HepG2 (cell line): ENCODE measurements around the gene NEDD4L. TPM values are rescaled to one million over a fixed set of nuclear protein-coding genes. Genes with fewer than 3 reads are reported as not detected.
A peak's percentile ranks its signal among the peaks of the same experiment; 100 is the strongest.

Experiments used
- ADNP ChIP-seq: sonication (generic); formaldehyde crosslinking; IDR thresholded peaks from 2 replicates; pipeline ENCODE4 v1.4.0; 2020; ENCODE audit warnings: missing genetic modification reagents
- KLF6 ChIP-seq: IDR thresholded peaks from 2 replicates; pipeline ENCODE4 v1.8.0; 2016; ENCODE audit warnings: missing biosample characterization, missing genetic modification reagents
- MZF1 ChIP-seq: sonication (generic); formaldehyde crosslinking; IDR thresholded peaks from 2 replicates; pipeline ENCODE4 v1.8.1; 2023; ENCODE audit warnings: mild to moderate bottlenecking, missing genetic modification reagents, borderline replicate concordance
- POGZ ChIP-seq: sonication (generic); formaldehyde crosslinking; IDR thresholded peaks from 2 replicates; pipeline ENCODE4 v1.4.0; 2020; ENCODE audit warnings: mild to moderate bottlenecking, missing genetic modification reagents
- RELA ChIP-seq: sonication (generic); formaldehyde crosslinking; IDR thresholded peaks from 2 replicates; pipeline ENCODE4 v1.4.0; 2020; ENCODE audit warnings: missing genetic modification reagents
- STAT5B ChIP-seq: sonication (generic); formaldehyde crosslinking; IDR thresholded peaks from 2 replicates; pipeline ENCODE4 v1.4.0; 2020; ENCODE audit warnings: missing genetic modification reagents
- ZC3H13 ChIP-seq: sonication (generic); formaldehyde crosslinking; IDR thresholded peaks from 2 replicates; pipeline ENCODE4 v1.8.1; 2023; ENCODE audit warnings: mild to moderate bottlenecking, missing genetic modification reagents, moderate library complexity
- ZMYM2 ChIP-seq: sonication (generic); formaldehyde crosslinking; IDR thresholded peaks from 2 replicates; pipeline ENCODE4 v1.8.0; 2022; ENCODE audit warnings: mild to moderate bottlenecking, missing genetic modification reagents
- ZNF101 ChIP-seq: sonication (generic); formaldehyde crosslinking; IDR thresholded peaks from 2 replicates; pipeline ENCODE4 v1.4.0; 2020; ENCODE audit warnings: mild to moderate bottlenecking, low read depth, missing genetic modification reagents, borderline replicate concordance
- ZNF121 ChIP-seq: sonication (generic); formaldehyde crosslinking; IDR thresholded peaks from 2 replicates; pipeline ENCODE4 v1.5.0; 2020; ENCODE audit warnings: mild to moderate bottlenecking, missing genetic modification reagents
- ZNF224 ChIP-seq: sonication (generic); formaldehyde crosslinking; IDR thresholded peaks from 2 replicates; pipeline ENCODE4 v1.5.0; 2020; ENCODE audit warnings: mild to moderate bottlenecking, missing genetic modification reagents
- polyA plus RNA-seq, 8 experiments: library from polyadenylated mRNA; depleted of rRNA in 3 of 8; stranded (reverse) in 7 of 8; unstranded in 1 of 8; fragments of >200 nt; fragmentation: Illumina TruSeq in 4 of 8; extraction: Trizol in 4 of 8; gene quantifications; 2 replicates each; pipeline versions ENCODE4 v1.2.1 to v1.2.3, GENCODE V29; 2011 to 2016; ENCODE audit warnings: low read depth in 4 of 8, missing spikeins in 1 of 8, mixed read lengths in 1 of 8; ENCODE audit not compliant: insufficient read depth in 1 of 8
- total RNA-seq, 5 experiments: library from RNA; depleted of rRNA; stranded (reverse); fragments of >200 nt; fragmentation: Illumina TruSeq; extraction: Trizol; gene quantifications; 2 replicates each; pipeline ENCODE4 v1.2.3, GENCODE V29; 2016; ENCODE audit warnings: low read depth in 1 of 5
- TF ChIP-seq, protein P1 (sequence below): sonication (generic); formaldehyde crosslinking; IDR thresholded peaks from 2 replicates; pipeline ENCODE4 v1.4.0; 2020; ENCODE audit warnings: missing genetic modification reagents, borderline replicate concordance
- TF ChIP-seq, protein P2 (sequence below): IDR thresholded peaks from 2 replicates; pipeline ENCODE4 v1.6.1; 2012; ENCODE audit warnings: inconsistent platforms
- TF ChIP-seq, protein P3 (sequence below): sonication (generic); formaldehyde crosslinking; IDR thresholded peaks from 2 replicates; pipeline ENCODE4 v1.4.0; 2020; ENCODE audit warnings: missing genetic modification reagents, borderline replicate concordance
- TF ChIP-seq, protein P4 (sequence below): sonication (generic); formaldehyde crosslinking; IDR thresholded peaks from 2 replicates; pipeline ENCODE4 v1.4.0; 2020; ENCODE audit warnings: mild to moderate bottlenecking, missing genetic modification reagents
- TF ChIP-seq, protein P5 (sequence below): sonication (generic); formaldehyde crosslinking; IDR thresholded peaks from 2 replicates; pipeline ENCODE4 v1.8.0; 2022; ENCODE audit warnings: missing genetic modification reagents, low read depth, mild to moderate bottlenecking, borderline replicate concordance
- TF ChIP-seq, protein P6 (sequence below): sonication (generic); formaldehyde crosslinking; conservative IDR thresholded peaks from 2 replicates; pipeline ENCODE4 v1.8.0; 2022; ENCODE audit warnings: mild to moderate bottlenecking, moderate library complexity, missing genetic modification reagents
- TF ChIP-seq, protein P7 (sequence below): sonication (generic); formaldehyde crosslinking; IDR thresholded peaks from 2 replicates; pipeline ENCODE4 v1.5.0; 2020; ENCODE audit warnings: missing genetic modification reagents, mild to moderate bottlenecking, borderline replicate concordance

NEDD4L gene
- total and polyA plus RNA-seq, 2 of the 13 experiments (the other 11 are each of a cell fraction or from before 2014, with no cell fraction given): 168 to 390 TPM

DNA sequence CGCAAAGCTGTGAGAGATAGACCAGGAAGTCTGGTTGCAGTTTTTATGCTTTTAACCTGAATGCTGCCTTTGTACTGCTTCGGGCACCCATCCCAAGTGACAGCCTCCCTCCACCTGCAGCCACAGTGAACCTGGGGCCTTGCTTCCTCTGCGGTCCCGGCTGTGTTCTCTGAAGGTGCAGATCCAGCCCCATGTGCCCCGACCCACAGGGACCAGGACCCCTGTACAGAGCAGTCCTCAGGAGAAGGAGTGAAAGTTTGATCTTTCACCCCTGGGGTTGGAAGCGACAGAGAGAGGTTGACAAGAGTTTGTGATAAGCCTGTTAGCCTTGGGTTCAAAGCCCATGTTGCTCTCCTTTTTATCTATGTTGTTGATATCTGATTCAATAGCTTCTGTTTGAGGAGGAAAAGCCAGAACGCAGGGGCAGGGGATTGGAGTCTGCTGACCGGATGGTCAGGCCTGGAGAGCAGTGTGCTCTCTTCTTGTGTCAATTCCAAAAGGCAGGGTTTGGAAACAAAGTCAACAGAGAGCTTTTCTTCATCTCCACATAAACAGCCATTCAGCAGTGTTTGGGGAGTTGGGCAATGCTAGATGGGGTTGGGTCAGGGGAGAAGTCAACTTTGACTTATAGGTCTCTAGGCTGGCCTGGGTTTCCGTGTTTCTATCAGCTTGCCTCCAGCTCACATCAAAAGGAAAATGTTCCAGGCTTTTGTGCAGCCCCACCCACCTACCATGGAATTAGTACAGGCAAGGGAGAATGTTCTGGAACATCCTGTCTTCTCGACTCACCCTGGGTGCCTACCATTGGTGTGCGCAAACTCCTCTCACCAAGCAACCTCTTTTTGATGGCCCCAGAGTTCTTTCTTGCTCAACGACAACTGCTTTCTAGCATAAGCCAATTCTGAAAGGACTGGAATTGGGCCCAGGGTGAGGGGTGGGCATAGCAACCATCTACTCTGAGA is 369.9 kb downstream of the NEDD4L start (continued):
- TF ChIP-seq, protein P1, sequence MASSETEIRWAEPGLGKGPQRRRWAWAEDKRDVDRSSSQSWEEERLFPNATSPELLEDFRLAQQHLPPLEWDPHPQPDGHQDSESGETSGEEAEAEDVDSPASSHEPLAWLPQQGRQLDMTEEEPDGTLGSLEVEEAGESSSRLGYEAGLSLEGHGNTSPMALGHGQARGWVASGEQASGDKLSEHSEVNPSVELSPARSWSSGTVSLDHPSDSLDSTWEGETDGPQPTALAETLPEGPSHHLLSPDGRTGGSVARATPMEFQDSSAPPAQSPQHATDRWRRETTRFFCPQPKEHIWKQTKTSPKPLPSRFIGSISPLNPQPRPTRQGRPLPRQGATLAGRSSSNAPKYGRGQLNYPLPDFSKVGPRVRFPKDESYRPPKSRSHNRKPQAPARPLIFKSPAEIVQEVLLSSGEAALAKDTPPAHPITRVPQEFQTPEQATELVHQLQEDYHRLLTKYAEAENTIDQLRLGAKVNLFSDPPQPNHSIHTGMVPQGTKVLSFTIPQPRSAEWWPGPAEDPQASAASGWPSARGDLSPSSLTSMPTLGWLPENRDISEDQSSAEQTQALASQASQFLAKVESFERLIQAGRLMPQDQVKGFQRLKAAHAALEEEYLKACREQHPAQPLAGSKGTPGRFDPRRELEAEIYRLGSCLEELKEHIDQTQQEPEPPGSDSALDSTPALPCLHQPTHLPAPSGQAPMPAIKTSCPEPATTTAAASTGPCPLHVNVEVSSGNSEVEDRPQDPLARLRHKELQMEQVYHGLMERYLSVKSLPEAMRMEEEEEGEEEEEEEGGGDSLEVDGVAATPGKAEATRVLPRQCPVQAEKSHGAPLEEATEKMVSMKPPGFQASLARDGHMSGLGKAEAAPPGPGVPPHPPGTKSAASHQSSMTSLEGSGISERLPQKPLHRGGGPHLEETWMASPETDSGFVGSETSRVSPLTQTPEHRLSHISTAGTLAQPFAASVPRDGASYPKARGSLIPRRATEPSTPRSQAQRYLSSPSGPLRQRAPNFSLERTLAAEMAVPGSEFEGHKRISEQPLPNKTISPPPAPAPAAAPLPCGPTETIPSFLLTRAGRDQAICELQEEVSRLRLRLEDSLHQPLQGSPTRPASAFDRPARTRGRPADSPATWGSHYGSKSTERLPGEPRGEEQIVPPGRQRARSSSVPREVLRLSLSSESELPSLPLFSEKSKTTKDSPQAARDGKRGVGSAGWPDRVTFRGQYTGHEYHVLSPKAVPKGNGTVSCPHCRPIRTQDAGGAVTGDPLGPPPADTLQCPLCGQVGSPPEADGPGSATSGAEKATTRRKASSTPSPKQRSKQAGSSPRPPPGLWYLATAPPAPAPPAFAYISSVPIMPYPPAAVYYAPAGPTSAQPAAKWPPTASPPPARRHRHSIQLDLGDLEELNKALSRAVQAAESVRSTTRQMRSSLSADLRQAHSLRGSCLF (CRISPR knock-in tag): peak; percentile 87; the same call in 1 of the 2 replicates
- TF ChIP-seq ADNP (CRISPR knock-in tag) (no peak), ZNF224 (no peak), ZC3H13 (CRISPR knock-in tag) (peak; percentile 79), STAT5B (no peak; the same call in none of the 2 replicates), MZF1 (CRISPR knock-in tag) (no peak), ZNF101 (no peak), RELA (no peak), POGZ (peak; percentile 78), KLF6 (no peak), ZNF121 (CRISPR knock-in tag) (peak; percentile 71; the same call in 1 of the 2 replicates), ZMYM2 (CRISPR knock-in tag) (peak; percentile 96)
- TF ChIP-seq, protein P2, sequence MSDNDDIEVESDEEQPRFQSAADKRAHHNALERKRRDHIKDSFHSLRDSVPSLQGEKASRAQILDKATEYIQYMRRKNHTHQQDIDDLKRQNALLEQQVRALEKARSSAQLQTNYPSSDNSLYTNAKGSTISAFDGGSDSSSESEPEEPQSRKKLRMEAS: no peak
- TF ChIP-seq, protein P3, sequence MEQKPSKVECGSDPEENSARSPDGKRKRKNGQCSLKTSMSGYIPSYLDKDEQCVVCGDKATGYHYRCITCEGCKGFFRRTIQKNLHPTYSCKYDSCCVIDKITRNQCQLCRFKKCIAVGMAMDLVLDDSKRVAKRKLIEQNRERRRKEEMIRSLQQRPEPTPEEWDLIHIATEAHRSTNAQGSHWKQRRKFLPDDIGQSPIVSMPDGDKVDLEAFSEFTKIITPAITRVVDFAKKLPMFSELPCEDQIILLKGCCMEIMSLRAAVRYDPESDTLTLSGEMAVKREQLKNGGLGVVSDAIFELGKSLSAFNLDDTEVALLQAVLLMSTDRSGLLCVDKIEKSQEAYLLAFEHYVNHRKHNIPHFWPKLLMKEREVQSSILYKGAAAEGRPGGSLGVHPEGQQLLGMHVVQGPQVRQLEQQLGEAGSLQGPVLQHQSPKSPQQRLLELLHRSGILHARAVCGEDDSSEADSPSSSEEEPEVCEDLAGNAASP: peak; percentile 94; the same call in 1 of the 2 replicates
- TF ChIP-seq, protein P4, sequence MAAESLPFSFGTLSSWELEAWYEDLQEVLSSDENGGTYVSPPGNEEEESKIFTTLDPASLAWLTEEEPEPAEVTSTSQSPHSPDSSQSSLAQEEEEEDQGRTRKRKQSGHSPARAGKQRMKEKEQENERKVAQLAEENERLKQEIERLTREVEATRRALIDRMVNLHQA: peak; percentile 90; the same call in 1 of the 2 replicates
- TF ChIP-seq, protein P5, sequence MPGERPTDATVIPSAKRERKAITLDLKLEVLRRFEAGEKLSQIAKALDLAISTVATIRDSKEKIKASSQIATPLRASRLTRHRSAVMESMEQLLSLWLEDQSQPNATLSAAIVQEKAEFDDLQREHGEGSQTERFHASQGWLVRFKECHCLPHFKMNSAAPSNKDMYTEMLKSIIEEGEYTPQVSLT (CRISPR knock-in tag): no peak
- TF ChIP-seq, protein P6, sequence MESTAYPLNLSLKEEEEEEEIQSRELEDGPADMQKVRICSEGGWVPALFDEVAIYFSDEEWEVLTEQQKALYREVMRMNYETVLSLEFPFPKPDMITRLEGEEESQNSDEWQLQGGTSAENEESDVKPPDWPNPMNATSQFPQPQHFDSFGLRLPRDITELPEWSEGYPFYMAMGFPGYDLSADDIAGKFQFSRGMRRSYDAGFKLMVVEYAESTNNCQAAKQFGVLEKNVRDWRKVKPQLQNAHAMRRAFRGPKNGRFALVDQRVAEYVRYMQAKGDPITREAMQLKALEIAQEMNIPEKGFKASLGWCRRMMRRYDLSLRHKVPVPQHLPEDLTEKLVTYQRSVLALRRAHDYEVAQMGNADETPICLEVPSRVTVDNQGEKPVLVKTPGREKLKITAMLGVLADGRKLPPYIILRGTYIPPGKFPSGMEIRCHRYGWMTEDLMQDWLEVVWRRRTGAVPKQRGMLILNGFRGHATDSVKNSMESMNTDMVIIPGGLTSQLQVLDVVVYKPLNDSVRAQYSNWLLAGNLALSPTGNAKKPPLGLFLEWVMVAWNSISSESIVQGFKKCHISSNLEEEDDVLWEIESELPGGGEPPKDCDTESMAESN (CRISPR knock-in tag): peak; percentile 81
- TF ChIP-seq, protein P7, sequence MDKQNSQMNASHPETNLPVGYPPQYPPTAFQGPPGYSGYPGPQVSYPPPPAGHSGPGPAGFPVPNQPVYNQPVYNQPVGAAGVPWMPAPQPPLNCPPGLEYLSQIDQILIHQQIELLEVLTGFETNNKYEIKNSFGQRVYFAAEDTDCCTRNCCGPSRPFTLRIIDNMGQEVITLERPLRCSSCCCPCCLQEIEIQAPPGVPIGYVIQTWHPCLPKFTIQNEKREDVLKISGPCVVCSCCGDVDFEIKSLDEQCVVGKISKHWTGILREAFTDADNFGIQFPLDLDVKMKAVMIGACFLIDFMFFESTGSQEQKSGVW (CRISPR knock-in tag): no peak
